ENCODE data around the gene APOBEC3B.
"Not testable (repeated sequence)": the region's sequence is repeated elsewhere in the genome, so short reads cannot be mapped to it uniquely, and the experiment has no call there.

The APOBEC3B gene

DNA sequence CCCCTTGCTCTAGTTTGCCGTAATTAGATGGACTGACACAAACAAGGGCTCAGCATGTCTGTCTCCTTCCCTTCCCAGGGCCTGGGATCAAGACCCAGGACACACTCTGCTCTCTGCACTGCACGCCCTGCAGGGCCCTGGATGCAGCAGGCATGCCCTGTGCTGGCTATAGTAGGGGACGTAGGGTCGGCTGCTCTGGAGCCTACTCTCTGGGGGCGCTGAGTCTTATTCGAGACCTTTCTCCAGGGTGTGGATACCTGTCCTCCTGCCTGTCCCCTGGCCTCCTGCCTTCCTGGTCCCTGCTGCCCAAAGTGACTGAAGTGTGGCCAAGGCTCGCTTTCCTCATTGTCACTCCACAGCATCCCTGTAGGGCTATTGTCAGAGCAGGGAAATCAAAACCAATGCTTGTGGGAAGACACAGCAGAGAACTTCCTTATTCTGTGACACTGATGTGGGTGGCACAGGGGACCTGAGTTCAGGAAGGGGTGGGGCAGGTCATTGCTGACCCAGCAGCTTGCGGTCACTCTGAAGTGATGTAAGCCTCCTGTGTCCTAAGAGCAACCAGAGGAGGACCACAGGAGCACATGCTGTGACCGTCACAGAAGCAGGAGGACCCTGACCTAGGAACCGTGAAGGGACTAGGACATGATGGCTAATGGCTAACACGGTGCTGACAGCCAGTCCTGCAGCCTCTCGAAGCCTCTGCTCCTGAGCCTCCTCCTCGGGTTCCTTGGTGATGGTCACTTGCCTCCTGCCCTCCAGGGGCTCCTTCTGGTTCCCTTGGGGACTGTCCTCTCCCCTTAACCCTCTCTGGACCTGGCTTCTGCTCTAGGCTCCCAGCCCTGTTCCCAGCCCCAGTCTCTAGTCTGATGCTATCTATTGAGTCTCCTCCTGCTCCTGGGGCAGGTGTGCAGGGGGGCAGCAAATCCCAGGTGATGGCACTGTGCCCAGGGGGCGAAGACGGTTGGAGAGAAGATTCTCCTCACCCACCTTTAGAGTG is 14.4 kb upstream of the APOBEC3B start:
- DNase-seq, result no peak

DNA sequence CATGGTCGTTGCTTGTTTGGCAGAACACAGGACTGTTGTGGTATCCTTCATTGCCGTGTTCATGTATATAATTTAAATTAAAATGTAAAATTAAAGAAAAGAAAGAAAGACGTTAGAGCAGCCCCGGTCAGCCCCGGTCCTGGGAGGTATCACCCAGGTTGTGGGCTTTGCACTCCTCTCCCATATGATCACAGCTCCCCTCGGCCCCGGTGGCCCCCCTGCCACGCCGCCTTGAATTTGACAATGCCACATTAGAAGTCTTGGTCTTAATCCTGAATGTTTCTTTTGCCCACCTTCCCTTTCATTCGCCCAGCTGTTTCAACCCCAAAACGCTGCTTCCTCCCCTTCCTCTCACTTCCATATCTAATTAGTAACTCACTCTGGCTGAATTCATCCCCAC is 13.3 kb upstream of the APOBEC3B start:
- no peak for DNase-seq

DNA sequence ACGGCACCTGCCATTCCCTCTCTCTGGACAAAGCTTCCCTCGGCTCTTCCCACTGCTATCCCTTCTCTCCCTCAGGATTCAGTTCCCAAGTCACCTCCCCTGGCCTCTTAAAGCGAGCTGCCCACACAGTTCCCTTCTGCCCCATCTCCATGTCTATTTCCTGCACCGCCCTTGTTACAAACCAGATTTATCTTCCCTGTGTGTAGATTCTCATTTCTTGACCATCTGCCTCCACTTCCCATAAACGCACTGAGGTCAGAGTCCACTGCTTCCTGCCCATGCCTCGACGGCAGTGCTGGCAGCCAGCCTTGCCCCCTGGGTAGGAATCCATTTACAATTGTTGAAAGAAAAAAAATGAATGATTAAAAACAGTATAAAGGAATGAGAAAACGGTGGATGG is 11.6 kb upstream of the APOBEC3B start:
- DNase-seq, result no peak

DNA sequence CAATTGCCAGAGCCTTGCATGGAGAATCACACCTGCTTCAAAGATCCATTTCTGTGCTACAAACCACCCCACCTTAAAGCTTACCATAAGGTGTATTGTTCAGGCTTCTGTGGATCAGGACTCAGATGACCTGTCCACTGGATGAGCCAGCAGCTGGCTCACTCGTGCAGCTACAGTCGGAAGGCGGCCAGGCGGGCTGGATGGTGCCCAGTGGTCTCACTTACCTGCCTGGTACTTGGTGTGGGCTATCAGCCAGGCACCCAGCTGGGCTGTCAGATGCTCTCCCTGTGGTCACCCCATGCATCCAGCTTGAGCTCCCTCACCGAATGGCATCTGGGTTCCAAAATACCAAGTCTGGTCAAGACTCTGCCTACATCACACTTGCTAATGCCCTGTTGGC is 10.9 kb upstream of the APOBEC3B start:
- DNase-seq, result no peak

DNA sequence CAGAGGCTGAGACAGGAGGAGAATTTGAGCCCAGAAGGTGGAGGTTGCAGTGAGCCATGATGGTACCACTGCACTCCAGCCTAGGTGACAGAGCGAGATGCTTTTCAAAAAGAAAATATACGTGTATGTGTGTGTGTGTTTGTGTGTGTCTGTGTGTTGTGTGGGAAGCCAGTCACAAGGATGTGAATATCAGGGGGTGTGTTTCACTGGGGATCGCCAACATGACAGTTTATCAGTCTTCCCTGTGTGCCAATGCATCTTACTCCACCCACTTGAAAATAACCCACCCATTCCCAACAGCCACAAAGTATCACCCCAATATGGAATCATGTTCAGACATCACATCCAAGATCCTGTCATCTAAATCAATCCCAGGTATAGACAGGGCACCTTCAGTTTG is 10.4 kb upstream of the APOBEC3B start:
- DNase-seq, result no peak

DNA sequence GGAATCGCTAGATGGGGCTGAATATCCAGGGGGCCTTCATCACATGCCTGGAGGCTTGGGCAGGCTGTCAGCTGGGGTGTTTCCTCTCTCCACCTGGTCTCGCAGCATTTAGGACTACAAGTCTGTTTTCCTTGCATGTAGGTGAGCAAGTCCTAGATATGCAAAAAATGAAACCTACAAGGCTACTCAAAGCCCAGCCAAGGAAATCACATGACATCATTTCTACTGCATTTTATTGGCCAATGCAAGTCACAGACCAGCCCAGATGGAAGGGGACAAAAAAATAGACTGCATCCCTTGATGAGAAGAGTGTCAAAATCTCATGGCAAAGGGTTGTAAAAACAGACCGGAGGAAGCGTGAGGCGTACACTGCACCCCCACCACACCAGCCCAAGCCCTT is 9.6 kb upstream of the APOBEC3B start:
- DNase-seq, result no peak

DNA sequence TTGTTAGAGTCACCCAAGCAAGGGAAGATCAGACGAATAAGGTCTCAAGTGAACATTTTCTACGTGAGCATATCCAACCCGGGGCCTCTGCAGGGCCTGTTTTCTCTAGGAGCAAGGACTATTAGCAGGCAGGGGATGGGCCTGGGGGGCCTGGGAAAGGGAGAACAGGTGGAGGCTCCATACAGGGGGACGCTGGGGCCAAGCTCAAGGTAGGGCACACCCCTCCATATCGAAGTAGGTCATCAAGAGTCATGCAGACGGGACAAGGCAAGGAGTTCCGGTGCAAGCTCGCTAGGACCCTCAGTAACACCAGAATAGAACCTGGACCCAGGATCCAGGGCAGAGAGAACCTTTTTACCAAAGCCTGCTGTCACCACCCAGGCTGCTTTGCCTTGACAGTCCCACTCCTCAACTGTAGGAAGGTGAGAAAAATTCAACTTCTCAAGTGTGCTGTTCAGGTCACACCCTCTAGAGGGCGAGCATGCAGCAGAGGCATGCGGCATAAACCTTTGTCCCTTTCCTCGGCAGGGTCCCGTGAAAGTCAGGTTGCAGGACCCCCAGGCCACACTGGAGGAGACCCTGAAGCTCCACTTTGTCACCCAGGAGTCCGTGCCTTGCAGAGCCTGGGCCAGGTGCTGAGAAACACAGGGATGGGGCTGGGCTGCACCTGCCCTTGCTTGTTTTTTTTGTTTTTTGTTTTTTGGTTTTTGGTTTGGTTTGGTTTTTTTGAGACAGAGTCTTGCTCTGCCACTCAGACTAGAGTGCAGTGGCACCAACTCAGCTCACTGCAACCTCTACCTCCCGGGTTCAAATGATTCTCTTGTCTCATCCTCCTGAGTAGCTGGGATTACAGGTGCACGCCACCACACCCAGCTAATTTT is 8.6 kb upstream of the APOBEC3B start:
- DNase-seq, result peak; percentile 35 to 40

DNA sequence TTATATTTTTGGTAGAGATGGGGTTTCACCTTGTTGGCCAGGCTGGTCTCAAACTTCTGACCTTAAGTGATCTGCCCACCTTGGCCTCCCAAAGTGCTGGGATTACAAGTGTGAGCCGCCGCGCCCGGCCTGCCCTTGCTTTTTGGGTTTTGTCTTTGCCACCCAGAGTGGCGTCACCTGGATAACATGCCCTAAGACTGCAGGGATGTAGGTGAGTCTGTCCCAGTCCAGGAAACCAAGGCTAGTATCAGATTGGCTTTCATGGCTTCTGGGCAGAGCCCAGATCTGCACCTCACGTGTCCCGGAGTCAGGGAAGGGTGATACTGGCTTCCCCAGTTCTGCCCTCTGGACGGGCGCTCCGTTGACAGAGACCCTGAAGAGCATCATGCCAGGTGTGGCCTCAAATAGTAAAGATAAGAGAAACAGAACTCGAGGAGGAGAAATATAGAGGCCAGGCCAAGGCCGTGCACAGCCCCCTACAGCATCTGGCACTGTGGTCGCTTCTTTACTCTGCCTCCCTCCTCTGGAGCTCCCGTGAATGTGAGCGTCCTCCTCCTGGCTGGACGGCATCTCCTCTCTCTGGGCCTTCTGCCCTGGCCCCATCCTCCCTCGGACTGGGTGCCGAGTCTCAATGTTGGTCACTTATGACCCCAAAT is 7.8 kb upstream of the APOBEC3B start:
- no peak for DNase-seq

DNA sequence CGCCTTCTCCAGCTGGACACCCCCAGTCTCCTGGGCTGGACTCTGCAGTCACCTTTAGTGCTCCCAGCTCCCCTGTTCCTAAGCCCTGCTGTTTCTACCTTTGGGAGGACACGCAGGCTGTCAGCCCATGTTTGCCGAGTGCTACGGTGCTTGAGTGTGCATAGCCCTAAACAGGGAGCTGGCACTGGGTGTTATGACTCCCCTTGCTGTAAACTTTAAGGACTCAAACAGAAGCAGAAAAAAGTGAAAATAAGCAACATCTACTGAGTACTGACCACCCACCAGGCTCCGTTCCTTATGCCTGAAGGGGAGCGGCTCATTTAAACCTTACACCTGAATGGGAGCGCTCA is 7.3 kb upstream of the APOBEC3B start:
- no peak for DNase-seq

DNA sequence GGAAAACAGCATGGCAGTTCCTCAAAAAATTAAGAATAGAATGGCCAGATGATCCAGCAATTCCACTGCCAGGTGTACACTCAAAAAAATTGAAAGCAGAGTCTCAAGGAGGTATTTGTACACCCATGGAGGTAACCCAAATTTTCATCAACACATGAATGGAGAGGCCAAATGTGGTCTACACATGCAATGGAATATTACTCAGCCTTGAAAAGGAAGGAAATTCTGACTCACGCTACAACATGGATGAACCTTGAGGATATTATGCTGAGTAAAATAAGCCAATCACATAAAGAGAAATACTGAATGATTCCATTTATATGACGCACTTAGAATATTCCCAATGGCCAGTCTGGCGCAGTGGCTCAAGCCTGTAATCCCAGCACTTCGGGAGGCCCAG is 4.9 kb upstream of the APOBEC3B start:
- DNase-seq, result not testable (repeated sequence)

DNA sequence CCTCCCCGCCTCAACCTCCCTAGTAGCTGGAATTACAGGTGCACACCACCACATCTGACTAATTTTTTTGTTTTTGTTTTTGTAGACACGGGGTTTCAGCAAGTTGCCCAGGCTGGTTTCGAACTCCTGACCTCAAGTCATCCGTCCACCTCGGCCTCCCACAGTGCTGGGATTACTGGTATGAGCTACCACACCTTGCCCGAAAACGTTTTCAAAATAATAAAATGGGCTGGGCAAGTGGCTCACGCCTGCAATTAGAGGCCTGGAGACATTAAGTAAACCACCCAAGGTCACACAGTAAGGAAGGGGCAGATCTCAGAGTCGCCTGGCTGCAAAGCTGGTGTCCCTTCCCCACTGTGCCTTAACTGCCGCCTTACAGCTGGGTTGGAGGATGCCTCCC is 1.6 kb upstream of the APOBEC3B start:
- not testable (repeated sequence) for DNase-seq

DNA sequence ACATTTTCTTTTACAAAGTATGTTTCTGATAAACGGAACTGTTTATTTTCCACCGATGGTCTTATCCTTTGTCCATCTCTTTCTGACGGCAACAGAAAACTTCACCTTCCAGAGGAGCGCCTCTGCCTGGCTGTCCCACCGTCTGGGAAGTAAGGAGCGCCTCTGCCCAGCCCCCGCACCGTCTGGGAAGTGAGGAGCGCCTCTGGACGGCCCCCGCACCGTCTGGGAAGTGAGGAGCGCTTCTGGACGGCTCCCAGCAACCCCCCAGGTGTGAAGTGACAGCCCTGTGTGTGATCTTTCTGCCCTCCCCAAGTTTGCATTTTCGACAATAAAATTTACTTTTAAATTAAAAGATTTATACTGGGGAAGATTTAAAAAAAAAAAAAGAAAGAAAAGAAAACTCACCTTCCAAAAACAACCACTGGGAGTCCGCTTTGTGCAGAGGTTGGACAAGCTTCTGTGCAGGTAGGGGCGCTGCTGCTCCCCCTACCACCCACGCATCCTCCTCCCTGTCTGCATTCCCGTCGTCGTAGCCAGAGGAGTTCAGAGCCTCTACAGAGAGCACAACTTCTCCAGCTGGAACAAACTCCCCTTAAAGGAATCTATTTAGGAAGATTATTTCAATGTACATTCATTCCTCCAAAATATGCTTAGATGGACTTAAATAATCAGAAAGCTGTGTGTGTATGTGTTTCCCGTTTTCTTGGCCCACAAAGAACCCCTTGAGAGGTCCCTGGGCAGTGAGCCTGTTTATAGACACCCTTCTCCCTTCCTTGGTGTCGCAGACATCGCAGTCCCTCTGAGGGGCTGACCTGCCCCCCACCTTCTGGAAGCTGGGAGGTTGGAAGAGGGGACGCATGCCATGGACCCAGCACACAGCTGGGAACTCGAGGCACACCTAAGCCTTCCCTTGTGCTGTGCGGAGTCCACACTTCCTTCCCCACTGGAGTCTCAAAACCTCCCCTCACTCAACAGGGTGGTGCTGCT is 849 bp upstream of the APOBEC3B start:
- peak; percentile 19 to 52 for DNase-seq

DNA sequence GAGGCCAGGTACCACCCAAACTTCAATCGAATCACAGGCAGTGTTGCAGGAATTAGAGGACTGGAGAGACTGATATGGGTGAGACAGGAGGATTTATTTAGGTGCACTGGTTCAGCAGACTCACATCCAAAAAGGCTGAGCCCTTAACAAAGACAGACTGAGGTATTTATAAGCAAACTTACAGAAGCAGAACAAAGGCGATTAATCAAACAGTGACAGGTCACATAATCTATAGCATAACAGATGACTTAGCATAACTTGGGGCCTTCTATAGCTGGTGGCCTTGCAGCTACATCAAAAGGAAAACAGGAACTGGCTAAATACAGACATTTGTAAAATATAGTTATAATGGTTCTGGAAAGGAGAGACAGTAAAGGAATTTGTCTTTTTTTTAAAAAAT is 2.1 kb downstream of the APOBEC3B start:
- DNase-seq, result no peak

DNA sequence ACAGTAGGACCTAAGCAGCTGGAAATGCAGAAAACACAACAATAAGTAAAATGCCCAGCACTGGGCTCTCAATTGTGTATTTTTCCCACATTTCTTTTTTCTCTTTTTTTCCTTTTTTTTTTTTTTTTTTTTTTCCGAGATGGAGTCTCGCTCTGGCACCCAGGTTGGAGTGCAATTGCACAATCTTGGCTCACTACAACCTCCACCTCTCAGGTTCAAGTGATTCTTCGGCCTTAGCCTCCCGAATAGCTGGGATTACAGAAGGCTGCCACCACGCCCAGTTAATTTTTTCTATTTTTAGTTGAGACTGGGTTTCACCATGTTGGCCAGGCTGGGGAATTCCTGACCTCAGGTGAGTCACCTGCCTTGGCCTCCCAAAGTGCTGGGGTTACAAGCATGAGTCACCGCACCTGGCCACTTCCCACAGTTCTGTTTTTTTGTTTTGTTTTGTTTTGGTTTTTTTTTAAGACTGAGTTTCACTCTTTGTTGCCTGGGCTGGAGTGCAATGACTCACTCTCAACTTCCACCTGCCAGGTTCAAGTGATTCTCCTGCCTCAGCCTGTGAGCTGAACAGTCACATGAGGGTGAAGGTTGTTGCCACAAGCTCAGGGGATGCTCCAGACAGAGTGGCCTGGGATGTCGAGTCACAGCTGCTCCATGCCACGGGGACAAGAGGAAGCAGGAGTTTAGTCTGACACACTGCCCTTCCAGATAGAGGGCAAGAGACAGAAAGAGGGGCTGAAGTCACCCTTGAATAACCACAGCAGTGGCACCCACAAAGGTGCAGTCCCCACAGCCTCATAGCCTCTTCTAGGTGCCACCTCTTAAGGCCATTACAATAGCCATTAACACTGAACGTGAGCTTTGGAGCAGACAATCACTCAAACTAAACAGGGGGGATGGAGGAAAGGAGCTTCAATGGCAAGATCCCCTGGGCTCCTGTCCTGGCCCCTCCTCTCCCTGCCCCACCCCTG is 2.9 kb downstream of the APOBEC3B start:
- peak; percentile 36 to 55 for DNase-seq

DNA sequence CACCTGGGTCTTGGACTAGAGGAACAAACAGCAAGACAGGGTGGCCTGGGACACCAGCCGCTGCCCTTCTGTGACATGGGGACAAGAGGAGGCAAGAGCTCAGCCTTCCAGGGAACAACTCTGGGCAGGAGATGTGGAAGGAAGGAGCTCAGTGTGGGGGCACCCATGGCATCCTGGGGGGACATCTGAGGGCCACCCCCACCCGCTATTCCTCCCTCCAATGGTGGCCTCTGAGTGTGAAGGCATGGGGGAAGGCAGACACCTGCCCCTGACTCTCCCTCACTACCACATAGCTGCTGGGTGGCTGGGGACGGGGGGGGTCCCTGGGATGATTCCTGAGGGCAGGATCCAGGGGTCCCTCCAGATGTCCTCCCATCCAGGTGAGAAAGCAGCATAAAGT is 4.5 kb downstream of the APOBEC3B start:
- DNase-seq, result no peak

DNA sequence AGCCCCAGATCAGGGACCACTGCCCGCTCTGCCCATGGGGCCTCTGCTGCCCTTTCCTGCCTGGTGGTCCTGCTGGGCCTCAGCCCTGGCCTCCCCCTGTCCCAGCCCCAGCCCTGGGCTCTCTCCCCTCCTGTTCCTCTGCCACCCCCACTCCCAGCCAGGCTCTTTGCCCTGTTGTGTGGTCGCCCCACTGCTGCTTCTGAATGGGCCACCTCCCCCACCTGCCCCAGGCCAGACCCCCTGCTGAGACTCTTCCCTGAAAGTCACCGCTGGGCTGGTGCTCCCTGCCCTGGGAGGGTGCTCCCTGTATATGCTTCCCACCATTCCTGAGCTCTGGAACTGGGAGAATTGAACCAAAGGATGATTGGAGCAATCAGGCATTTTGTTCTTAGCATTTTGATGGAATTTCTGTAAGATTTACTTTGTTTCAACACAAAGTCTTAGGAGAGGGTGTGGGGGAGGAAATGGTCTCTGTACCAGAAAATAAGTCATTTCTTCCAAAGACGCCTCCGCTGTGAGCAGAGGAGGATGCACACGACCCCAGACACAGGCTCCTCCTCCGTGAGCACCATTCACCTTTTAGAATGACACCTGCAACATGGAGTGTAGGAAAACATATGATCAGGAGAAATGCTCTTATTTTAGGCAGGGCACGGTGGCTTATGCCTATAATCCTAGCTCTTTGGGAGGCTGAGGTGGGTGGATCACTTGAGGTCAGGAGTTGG is 5.2 kb downstream of the APOBEC3B start:
- DNase-seq, result no peak

DNA sequence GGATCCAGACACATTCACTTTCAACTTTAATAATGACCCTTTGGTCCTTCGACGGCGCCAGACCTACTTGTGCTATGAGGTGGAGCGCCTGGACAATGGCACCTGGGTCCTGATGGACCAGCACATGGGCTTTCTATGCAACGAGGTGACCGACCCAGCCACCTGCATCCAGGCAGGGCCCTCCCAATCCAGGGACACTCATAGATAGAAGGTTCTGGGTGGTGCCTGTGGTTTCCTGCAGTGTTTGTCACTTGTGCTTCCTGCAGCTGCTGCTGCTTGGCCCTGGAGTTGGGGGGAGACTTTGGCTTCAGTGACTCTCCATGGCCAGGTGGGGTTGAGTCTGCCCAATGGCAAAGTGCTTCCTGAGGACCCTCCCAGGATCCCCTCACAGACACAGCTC is 7.3 kb downstream of the APOBEC3B start:
- DNase-seq, result no peak

DNA sequence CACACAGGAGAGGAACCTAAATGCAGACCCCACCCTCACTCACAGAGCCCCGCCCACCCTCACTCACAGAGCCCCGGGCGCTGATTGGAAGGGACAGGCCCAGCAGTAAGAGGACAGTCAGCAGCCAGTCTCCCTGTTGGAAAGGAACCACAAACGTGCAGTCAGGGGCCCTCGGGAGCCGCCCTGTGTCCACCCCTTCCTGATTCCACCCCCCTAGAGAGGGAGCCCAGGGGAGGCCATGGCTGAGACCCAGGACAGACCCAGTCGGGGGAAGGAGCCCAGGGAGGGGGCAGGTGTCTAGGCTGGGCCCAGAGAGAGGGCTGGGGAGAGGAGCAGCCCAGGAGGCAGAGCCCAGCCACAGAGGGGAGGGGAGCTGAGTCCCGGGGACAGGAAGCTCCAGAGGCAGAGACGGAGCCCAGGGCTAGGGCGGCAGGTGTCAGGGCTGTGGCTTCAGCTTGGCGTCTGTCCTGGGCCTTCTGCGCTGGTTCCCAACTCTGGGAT is 10.8 kb downstream of the APOBEC3B start:
- DNase-seq, result peak; percentile 68 to 82

DNA sequence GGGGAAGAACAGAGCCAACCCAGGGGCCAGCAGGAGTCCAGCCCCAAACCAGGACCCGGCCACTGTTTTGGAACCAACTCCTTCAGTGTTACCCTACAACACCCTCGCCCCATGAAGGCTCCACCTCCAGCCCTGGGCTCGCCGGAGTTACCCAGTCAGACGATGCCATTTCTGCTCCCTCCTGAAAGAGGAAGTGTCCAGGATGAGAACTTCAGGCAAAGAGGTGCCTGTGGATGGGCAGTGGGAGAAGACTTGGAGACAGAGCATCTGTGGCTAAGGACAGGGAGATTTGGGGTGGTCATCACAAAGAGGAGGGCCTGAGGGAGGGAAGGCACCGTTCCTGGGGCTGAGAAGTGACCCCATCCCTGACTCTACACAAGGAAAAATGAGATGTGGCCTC is 14.0 kb downstream of the APOBEC3B start:
- no peak for DNase-seq

DNA sequence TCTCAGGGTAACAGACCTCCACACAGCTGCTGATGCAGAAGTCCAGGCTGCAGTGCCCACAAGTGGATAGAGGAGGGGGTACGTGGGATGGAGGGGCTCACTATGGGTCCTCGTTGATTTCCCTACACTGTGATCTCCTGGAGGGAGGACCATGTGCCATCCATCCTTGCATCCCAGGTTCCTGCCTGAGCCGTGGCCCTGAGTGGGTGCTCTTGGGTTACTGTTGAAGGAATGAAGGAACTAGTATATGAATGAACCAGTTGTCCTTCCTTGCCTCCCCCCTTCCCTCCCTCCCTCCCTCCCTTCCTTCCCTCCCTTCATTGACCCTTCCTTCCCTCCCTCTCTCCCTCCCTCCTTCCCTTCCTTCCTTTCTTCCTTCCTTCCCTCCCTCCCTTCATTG is 15.4 kb downstream of the APOBEC3B start:
- no peak for DNase-seq
